Testis (tissue), 2 donors: ENCODE results near the gene PRKAR2B.

Experiments
- POLR2A ChIP-seq: fragments of 450-650 bp; IDR thresholded peaks from one replicate; pipeline ENCODE4 v1.6.1; 2017; ENCODE audit warnings: antibody characterized with exemption, mild to moderate bottlenecking, moderate library complexity
- TF ChIP-seq, protein P1 (sequence below), 3 experiments: fragments of 450-650 bp in 2 of 3; fragments of 200-600 bp in 1 of 3; sonication (generic) in 1 of 3; IDR thresholded peaks; one replicate each; pipeline ENCODE4 v1.5.1; 2016 to 2019; ENCODE audit warnings: antibody characterized with exemption in 3 of 3, mild to moderate bottlenecking in 2 of 3, moderate library complexity in 1 of 3

DNA sequence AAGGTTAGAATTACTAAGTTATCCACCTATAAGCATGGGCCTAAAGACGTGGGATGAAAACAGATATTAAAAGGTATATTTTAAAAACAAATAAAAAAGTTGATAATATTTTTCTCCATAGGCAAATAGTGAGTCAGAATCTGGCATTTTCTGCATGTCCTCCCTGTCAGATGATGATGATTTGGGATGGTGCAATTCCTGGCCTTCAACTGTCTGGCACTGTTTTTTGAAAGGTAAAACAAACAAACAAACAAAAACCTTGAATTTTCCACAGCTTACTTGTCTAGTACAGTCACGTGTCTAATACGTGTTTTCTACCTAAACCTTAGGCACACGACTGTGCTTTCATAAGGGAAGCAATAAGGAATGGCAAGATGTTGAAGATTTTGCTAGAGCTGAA is 141.7 kb downstream of the PRKAR2B start:
- no peak for TF ChIP-seq POLR2A
- TF ChIP-seq, protein P1, sequence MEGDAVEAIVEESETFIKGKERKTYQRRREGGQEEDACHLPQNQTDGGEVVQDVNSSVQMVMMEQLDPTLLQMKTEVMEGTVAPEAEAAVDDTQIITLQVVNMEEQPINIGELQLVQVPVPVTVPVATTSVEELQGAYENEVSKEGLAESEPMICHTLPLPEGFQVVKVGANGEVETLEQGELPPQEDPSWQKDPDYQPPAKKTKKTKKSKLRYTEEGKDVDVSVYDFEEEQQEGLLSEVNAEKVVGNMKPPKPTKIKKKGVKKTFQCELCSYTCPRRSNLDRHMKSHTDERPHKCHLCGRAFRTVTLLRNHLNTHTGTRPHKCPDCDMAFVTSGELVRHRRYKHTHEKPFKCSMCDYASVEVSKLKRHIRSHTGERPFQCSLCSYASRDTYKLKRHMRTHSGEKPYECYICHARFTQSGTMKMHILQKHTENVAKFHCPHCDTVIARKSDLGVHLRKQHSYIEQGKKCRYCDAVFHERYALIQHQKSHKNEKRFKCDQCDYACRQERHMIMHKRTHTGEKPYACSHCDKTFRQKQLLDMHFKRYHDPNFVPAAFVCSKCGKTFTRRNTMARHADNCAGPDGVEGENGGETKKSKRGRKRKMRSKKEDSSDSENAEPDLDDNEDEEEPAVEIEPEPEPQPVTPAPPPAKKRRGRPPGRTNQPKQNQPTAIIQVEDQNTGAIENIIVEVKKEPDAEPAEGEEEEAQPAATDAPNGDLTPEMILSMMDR (IDR thresholded peaks at IDR 0.05), result no peak
